Osteoblast (primary cell): ENCODE results near the gene TEX13B. TPM values are rescaled to one million over a fixed set of nuclear protein-coding genes. Genes with fewer than 3 reads are reported as not detected.

Experiments
- DNase-seq: peaks from one replicate; pipeline ENCODE4 v3.0.0; 2011; ENCODE audit warnings: low spot score, mixed read lengths; ENCODE audit not compliant: insufficient read length; ENCODE audit errors: missing footprints
- H2AFZ ChIP-seq: 2 replicates; pipeline ENCODE4 v1.6.0; 2011; ENCODE audit warnings: mild to moderate bottlenecking, low read length
- H3K27ac ChIP-seq: 2 replicates; pipeline ENCODE4 v1.5.1; 2011; ENCODE audit warnings: mild to moderate bottlenecking, low read depth, low read length, moderate library complexity
- H3K27me3 ChIP-seq: 2 replicates; pipeline ENCODE4 v1.6.0; 2012; ENCODE audit warnings: mild to moderate bottlenecking, control low read depth, inconsistent platforms, low read length, moderate library complexity; ENCODE audit not compliant: insufficient read depth
- H3K36me3 ChIP-seq: 2 replicates; pipeline ENCODE4 v1.5.1; 2011; ENCODE audit warnings: mild to moderate bottlenecking, low read length, control low read depth, moderate library complexity; ENCODE audit not compliant: insufficient read depth
- H3K4me1 ChIP-seq: 2 replicates; pipeline ENCODE4 v1.5.1; 2011; ENCODE audit warnings: mild to moderate bottlenecking, low read length, control low read depth, moderate library complexity; ENCODE audit not compliant: insufficient read depth
- H3K4me2 ChIP-seq: 2 replicates; pipeline ENCODE4 v1.6.0; 2011; ENCODE audit warnings: mild to moderate bottlenecking, low read length; ENCODE audit not compliant: insufficient read depth
- H3K4me3 ChIP-seq: fragments of 200-600 bp; sonication (generic); 3 replicates; pipeline ENCODE4 v1.5.1; 2012; ENCODE audit warnings: mild to moderate bottlenecking, low read length, inconsistent platforms; ENCODE audit not compliant: insufficient read depth
- H3K79me2 ChIP-seq: 2 replicates; pipeline ENCODE4 v1.6.0; 2012; ENCODE audit warnings: mild to moderate bottlenecking, low read length, control low read depth, inconsistent platforms; ENCODE audit not compliant: insufficient read depth
- H3K9me3 ChIP-seq: 2 replicates; pipeline ENCODE4 v1.5.1; 2011; ENCODE audit warnings: low read depth, low read length, control low read depth
- H4K20me1 ChIP-seq: 2 replicates; pipeline ENCODE4 v1.6.0; 2012; ENCODE audit warnings: mild to moderate bottlenecking, low read length, control low read depth; ENCODE audit not compliant: insufficient read depth
- CTCF ChIP-seq: IDR thresholded peaks from 2 replicates; pipeline ENCODE4 v1.5.1; 2011; ENCODE audit warnings: mild to moderate bottlenecking, low read depth, low read length, moderate library complexity; ENCODE audit errors: extremely low read depth
- total RNA-seq: library from RNA; depleted of rRNA; stranded (reverse); fragments of >200 nt; gene quantifications from 2 replicates; pipeline ENCODE4 v1.2.3, GENCODE V29; 2012

Gene TEX13B
- total RNA-seq, 1 donor = not detected

DNA sequence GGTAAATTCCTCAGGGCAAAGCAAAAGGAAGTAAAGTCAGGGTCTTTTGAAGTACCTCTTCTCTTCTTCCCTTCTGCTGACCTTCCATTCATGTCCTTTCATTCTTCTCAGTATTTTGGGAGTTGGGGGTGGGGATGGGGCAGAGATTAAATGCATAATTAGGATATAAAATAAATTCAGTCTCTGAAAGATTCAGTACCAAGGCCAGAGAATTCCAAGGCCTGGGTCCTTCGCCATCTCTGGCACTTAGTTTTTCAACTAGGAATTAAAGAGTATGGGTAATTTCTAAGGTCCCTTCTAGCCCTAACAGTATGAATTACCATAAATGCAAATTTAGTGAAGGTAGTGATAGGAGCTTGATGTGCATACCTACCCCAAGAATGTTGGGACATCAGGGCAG, 47.9 kb downstream of the TEX13B start:
- Histone ChIP-seq H4K20me1 (peaks cover 4% of the 10 kb centered on the region), H3K4me2 (no peak overlapping the region), H3K9me3 (no peaks in the 10 kb centered on the region), H3K27me3 (peaks cover 4% of the 10 kb centered on the region), H3K4me1 (no peaks in the 10 kb centered on the region), H3K27ac (no peak overlapping the region), H3K79me2 (no peaks in the 10 kb centered on the region), H2AFZ (no peak overlapping the region), H3K4me3 (no peak overlapping the region), H3K36me3 (no peaks in the 10 kb centered on the region)
- no peak for DNase-seq
- no peak for TF ChIP-seq CTCF

Other genes starting within 250 kb of the TEX13B start
- 57.2 and 62.2 TPM in 2 replicates for gene TSC22D3, start 206.6 kb downstream of the TEX13B start, total RNA-seq
- not detected in 2 replicates for gene NCBP2L, start 204.6 kb downstream of the TEX13B start, total RNA-seq
- 19.9 and 23.6 TPM in 2 replicates for gene MID2, start 156.5 kb downstream of the TEX13B start, total RNA-seq
- gene VSIG1, start 62.7 kb upstream of the TEX13B start, total RNA-seq = not detected in 2 replicates
- gene PSMD10, start 109.2 kb upstream of the TEX13B start, total RNA-seq = 54.8 and 60.8 TPM in 2 replicates
- gene ATG4A, start 109.4 kb upstream of the TEX13B start, total RNA-seq = 6.9 and 9.1 TPM in 2 replicates